Dermis microvascular lymphatic vessel endothelial cell (primary cell): ENCODE data around the gene IGFBP4. TPM values are rescaled to one million over a fixed set of nuclear protein-coding genes. Genes with fewer than 3 reads are reported as not detected.
"Not testable (repeated sequence)": the region's sequence is repeated elsewhere in the genome, so short reads cannot be mapped to it uniquely, and the experiment has no call there.

Experiments
- DNase-seq, 2 donors: peaks; one replicate each; pipeline versions ENCODE4 v3.0.0 to v3.0.0-alpha.2; 2010; ENCODE audit warnings: low read depth in 2 of 2
- total RNA-seq: library from RNA; depleted of rRNA; stranded (reverse); fragments of >200 nt; gene quantifications from 2 replicates; pipeline ENCODE4 v1.2.1, GENCODE V29; 2014

Gene IGFBP4
- total RNA-seq: 189 and 415 TPM in 2 replicates

DNA sequence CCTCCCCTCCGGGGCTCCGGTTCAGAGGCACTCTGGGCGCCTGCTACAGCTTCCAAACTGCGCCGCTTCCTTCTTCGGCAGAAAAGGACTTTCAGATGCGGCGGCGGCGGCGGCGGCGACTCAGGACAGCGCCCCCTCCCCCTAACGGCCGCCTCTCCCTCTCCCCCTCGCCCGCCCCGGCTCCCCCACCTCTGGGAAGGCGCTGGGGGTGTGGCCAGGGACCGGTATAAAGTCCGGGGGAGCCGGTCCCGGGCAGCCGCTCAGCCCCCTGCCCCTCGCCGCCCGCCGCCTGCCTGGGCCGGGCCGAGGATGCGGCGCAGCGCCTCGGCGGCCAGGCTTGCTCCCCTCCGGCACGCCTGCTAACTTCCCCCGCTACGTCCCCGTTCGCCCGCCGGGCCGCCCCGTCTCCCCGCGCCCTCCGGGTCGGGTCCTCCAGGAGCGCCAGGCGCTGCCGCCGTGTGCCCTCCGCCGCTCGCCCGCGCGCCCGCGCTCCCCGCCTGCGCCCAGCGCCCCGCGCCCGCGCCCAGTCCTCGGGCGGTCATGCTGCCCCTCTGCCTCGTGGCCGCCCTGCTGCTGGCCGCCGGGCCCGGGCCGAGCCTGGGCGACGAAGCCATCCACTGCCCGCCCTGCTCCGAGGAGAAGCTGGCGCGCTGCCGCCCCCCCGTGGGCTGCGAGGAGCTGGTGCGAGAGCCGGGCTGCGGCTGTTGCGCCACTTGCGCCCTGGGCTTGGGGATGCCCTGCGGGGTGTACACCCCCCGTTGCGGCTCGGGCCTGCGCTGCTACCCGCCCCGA lies at the start of gene IGFBP4:
Gene IGFBP4 (plus strand): TSS at position 255 of the 792 bp plus-strand sequence. CDS start 286 bp downstream, at position 541.
- peak; percentile 38 to 81 for DNase-seq

DNA sequence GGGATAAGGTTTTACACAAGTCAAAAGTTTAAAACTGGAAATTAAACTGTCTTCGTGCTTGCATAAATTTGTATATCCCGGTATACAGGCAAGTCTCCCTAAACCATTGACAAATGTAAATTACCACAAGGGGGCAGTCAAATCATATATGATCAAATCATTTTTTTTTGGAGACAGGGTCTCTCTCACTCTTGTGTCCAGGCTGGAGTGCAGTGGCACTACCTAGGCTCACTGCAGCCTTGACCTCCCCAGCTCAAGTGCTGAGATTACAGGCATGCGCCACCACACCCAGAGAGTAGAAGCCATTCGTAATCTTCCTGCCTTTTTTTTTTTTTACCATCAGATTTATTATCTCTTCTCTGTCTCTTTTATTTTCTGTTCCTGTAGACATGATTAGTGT lies 44.1 kb upstream of the IGFBP4 start:
- peak; percentile 60 to 74 for DNase-seq

DNA sequence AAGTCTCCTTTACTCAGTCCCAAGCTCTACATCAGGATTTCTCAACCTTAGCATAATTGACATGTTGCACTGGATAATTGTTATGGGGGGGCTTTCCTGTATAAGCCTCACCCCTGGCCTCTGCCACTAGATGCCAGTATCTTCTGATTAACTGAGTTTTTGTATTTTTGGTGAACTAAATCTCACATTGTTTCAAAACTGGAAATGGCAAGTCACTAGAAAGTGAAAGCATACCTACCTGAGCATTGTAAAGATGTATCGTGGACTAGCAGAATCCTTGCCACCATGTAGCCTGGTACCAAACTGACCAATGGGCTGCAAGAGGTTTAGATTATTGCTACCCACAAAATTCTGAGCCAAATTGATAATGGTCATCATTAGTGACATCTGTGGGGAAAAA lies 40.6 kb upstream of the IGFBP4 start:
- DNase-seq: no peak

DNA sequence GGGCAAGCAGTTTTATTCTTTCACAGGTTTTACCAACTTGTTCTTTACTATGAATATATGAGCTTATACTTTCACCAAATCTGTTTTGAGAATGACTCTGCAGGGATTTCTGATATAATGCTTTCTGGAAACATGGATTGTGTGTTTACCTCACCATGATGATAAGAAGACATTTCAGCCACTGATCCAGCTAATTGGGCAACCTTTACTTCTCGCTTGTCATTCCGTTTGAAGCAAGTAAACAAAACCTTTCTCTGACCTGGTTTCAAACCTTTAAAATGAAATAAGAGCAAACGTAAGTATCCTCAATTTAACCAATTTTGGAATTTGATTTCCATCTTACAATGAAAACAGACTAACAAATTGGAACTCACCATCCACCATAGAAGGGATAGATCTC lies 39.2 kb upstream of the IGFBP4 start:
- no peak for DNase-seq

DNA sequence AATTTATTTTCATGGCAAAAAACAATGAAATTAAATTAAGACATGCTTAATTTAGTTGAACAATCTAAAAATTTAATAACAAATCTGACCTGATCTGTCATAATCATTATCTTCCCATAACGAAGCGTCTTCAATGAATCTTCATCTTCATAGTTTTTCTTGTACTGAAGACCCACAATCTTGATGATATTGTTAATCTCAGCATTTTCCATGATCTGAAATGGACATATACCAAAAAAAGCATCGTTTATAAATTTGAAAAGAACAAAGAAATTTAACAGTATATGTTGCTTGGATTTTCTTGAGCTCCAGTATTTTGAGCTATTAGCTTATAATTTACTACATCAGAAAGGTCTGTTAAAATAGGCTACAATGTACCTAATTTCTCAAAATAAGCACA lies 35.8 kb upstream of the IGFBP4 start:
- DNase-seq: no peak

DNA sequence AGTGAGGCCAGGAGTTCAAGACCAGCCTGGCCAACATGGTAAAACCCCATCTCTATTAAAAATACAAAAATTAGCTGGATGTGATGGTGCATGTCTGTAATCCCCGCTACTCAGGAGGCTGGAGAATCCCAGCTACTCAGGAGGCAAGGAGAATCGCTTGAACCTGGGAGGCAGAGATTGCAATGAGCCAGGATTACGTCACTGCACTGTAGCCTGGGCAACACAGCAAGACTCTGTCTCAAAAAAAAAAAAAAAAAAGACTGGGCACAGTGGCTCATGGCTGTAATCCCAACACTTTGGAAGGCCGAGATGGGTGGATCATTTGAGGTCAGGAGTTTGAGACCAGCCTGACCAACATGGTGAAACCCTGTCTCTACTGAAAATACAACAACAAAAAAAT lies 33.7 kb upstream of the IGFBP4 start:
- not testable (repeated sequence) for DNase-seq

DNA sequence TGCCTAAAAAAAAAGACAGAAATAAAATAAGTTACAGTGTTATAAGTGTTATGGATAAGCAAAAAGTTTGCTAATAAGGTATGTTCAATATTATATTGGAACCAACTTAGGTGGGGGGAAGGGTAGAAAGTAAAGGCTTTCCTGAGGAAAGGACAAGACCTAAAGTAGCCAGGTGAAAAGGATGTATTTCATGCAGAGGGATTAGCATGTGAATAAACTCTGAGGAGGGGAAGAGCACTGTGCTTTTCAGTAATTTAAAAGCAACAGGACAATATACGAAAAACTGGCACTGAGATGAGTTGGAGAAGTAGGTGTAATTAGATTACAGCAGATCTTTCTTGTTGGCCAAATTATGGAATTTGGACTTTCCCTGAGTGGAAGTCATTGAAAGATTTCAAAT lies 33.2 kb upstream of the IGFBP4 start:
- no peak for DNase-seq

DNA sequence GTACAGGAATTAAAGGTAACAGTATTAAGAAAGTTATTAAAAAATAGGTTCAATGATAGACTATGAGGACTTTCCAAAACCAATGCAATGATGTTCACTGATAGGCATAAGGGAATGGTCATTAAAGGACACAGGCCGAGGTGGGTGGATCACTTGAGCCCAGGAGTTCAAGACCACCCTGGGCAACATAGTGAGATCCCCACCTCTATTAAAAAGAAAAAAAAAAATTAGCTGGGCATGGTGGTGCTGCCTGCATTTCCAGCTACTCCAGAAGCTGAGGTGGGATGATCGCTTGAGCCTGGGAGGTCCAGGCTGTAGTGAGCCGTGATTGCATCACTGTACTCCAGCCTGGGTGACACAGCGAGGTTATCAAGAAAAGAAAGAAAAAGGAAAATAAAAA lies 31.4 kb upstream of the IGFBP4 start:
- no peak for DNase-seq

DNA sequence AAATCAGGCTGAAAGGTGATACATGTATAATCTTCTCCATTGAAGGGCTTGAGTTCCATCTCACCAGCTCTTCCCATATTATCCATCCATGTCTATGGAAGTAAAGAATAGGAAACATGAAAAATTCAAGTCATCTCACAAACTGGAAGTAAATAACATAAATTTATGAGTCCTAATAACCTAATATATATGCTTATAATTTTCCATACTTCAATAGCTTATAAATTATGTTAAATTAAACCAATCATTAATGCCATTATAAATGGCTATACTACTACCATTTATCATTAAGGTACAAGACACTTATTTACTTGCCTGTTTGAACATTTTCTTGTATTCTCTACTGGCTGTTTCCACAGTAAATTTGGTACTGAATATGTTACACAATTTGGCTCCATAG lies 30.4 kb upstream of the IGFBP4 start:
- no peak for DNase-seq

DNA sequence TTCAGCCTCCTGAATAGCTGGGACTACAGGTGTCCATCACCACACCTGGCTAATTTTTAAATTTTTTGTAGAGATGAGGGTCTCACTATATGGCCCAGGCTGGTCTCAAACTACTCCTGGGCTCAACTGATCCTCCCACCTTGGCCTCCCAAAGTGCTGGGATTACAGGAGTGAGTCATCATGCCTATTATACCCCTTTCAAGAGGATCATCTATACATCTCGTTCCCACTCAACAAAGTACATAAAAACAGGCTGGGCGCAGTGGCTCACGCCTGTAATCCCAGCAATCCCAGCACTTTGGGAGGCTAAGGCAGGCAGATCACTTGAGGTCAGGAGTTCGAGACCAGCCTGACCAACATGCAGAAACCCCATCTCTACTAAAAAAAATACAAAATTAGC lies 28.9 kb upstream of the IGFBP4 start:
- DNase-seq: not testable (repeated sequence)

DNA sequence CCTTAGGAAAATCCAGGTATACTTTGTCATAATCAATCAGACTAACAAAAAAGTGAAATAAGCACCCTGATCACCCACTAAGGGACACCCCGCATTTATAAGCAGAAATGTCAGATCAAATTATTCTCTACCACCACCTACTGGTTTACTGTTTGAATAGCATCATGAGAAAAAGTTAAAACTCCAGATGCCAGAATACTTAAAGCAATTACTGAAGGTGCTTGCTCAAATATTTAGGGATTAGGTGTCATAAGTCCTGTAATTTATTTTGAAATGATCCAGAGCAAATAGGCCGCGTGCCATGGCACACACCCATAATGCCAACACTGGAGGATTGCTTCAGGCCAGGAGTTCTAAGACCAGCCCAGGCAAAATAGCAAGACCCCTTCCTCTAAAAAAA lies 27.9 kb upstream of the IGFBP4 start:
- DNase-seq: peak; percentile 27 to 53

DNA sequence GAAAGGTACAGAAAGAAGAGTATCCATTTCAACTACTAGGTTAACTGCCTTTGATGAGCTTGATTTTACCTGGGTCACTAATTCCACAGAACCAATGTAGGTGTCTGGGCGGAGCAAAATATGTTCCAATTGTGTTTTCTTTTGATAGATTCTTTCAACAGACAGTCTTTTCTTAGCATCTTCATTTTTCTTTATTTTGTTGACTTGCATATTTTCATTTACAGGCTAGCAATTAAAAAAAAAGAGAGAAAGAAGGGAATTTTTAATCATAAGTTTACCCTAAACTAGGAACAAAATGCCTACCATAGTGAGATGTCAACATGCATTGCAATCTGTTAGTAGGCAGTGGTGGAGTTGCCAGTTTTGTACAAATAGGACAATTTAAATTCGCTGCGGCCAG lies 26.6 kb upstream of the IGFBP4 start:
- DNase-seq: no peak

DNA sequence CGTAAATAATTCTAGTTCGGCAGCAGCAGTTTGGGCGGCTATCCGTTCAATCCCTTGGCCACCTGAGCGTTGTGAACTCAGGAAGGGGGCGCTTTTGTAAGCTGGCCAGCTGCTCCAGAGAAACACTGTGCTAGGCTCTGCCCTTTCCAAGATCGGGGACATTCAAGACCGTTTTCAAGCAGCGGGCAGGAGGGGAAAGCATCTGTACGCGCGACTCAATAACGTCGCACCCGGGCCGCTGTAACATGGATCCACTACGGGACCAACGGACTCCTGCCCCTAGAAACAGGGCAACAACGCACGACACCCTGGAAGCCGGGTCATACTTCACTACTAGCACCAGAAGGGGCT lies 26.0 kb upstream of the IGFBP4 start:
- DNase-seq: peak in 1 of 2 donors; percentile 34

DNA sequence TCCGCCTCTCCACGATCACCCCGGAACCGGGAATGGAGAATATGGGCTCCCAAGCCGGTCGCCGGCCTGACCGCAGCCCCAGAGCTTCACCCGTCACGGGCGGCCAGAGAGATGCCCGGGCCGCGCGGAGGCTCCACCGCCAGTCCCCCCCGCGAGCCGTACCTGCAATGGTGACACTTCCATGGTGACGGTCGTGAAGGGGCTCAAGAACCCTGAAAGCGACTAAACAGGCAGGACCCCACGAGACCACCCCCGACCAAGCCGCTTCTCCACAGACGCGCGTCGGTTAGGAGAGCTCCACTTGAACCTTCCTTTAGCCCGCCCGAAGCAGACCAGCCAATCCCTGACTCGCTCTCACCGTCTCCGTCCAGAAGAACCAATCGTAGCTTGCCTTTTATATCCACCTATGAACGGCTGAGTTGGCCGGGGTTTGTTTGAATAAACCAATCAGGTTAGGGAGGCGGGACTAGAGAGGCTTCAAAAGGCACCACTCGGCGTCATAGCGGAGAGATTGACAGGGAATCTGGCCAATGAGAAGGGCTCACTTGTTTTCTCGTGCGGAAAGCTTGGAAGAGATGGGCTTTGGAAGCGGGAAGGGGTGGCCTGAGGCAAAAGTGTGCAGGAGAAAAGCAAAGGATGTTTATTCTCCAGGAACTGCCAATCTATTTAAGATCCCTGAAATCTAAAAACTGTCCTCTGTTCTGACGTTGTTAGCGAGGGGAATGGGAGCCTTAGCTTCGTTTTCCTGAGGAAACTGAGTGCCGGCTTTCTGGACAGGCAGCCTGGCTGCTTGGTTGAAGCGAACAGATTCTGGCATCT lies 25.4 kb upstream of the IGFBP4 start, which contains the start of gene TOP2A:
Gene TOP2A (minus strand): TSS at position 288 of the 819 bp plus-strand sequence. CDS start 105 bp downstream, at position 183.
- peak; percentile 100 for DNase-seq

DNA sequence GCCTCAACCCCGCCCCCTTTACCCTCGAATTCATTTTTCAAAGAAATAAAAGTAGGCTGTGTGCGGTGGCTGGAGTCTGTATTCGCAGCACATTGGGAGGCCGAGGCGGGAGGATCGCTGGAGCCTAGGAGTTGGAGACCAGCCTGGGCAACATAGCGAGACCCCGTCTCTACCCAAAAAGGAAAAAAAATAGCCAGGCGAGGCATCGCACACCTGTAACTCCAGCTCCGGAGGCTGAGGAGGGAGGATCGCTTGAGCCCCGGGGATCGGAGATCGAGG lies 24.9 kb upstream of the IGFBP4 start:
- no peak for DNase-seq

DNA sequence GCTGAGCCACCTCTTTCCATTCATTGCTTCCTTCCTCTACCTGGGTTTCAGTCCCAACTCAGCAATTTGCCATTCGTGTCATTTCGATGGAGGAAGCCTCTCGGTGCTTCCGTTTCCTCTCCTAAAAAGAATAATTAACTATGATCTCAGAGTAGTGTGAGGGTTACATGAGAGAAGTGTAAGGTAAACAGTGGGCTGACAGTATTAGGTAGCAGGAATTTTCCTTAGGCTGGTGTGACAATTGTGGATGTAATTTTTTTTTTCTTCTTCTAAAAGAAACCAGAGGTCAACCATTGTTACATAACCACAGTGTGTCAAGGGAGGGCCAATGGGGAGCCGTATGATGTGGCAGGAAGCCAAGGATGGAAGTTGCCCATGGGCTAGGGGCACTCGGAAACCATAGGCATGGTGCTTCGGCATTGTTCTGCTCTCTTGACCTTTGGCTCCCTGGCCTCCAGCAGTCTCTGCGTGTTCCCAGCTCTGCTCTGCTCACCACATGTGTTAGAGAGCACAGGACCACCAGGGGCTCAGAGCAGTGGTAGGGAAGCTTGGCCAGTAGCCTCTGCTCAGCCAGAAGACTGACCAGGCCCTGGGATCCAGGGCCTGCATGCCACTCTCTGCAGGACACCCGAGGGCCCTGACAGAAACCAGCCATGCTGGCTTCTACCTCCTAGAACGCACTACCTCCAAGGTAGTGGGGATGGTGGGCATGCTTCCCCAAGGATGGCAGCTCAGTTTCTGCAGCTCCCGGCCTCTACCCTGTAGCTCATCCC lies 23.5 kb upstream of the IGFBP4 start:
- DNase-seq: peak; percentile 54 to 87

DNA sequence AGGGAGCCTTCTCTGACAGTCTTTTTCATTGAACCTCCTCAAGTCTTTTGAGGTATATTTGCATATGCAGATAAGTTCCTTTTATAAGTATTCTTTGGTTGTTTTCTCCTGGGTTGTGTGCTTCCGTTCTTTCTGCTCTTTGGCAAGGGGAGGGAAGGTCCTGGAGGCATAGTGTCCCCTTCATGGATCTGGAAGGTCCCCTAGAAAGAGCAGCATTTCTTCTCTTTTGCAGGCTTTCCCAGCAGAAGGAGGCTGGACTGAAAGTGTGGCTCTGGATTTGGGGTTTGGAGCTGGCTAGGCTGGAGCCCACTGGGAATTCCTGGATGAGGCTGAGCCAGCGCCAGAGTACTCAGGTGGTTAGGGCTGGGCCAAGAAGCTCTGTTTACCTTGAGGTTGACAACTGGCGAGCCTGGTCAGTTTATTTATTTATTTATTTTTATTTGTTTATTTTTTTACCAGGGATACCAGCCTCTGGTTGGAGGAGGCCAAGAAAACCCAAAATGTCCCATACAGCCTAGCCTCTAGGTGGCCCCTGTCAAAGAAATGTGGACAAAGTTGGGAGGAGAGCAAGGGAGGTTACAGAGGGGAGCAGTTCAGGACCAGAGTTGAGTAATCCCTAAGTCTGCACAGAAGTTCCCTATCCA lies 20.1 kb upstream of the IGFBP4 start:
- DNase-seq: no peak

DNA sequence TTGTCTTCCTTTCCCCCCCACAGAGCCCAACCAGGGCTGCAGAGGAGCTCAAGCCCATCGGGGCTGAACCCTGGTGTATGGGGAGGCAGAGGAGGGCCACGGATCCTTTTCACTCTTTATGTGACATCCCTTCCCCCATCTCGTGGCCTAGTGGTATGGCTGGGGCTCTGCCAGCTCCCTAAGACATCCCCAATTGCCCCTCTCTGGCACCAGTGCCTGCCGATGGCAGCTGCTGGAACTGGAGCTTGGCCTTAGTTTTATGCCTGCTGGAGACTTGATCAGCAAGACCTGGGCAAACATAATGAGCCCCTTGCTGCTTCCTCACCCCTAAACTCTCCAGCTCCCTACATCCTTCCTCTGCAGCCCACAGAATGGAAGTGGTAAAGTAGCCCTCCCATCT lies 17.5 kb upstream of the IGFBP4 start:
- no peak for DNase-seq

DNA sequence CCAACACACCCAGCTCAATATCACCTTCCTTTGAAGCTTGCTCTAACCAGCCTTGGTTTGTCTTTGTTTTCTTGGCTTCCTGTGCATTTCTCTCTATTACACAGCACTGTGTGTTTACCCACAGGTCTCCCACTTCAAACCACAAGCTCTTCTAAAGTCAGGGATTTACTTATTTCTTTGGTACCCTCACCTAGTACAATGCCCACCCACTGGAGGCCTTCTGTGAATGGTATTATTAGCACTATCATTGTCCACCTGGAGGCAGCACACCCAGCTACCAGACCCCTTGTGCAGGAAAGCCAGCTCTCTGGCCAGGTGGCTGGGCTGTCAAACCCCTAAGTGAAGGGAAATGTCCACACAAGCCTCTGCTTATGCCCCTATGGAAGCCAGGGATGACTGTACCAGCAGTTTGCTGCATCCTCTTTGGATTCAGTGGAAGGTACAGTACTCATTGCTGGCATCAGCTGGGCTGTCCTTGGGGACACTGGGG lies 16.2 kb upstream of the IGFBP4 start:
- no peak for DNase-seq

DNA sequence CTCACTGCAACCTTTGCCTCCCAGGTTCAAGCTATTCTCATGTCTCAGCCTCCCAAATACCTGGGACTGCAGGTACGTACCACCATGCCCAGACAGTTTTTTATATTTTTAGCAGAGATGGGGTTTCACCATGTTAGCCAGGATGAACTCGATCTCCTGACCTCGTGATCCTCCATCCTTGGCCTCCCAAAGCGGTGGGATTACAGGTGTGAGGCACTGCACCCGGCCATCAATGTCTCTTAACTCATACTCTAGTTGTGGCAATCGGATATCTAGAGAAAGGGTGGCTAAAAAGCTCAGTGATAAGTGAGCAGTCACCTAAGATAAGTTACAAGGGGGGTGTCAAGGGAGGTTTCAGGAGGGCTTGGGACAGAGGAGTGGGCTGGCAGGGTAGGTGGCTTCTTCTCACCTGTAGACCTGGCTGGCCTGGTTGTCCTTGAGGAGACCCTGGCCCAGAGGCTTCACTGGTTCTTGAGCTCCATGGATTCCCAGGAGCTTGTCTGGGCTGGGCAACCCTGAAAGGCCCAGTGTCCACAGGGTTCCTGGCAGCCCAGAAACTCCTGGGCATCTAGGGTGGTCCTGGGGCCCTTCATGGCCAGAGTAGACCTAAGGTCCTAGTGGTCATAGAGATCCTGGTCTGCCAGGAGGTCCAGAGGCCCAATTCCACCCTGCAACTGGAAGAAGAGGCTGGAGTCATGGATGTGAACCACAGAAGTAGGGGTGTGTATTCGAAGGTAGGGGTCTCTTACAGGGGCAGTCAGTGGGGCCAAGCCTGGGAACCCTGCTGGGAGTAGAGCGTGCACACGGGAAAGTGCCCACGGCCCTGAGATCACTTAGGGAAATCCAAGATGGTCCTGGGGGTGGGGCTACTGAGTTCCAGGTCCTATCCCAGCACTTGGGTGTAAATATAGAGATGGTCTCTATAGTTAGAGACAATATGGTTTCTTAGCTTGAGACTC lies 12.7 kb upstream of the IGFBP4 start:
- no peak for DNase-seq
